ENCODE measurements around the gene PPP1R36. TPM values are rescaled to one million over a fixed set of nuclear protein-coding genes. Genes with fewer than 3 reads are reported as not detected.
"Not testable (repeated sequence)": the region's sequence is repeated elsewhere in the genome, so short reads cannot be mapped to it uniquely, and the experiment has no call there.

Gene PPP1R36
- total and polyA plus RNA-seq, 5 donors from 2014 or later: 0.28 to 0.32 TPM; not detected in 3

DNA sequence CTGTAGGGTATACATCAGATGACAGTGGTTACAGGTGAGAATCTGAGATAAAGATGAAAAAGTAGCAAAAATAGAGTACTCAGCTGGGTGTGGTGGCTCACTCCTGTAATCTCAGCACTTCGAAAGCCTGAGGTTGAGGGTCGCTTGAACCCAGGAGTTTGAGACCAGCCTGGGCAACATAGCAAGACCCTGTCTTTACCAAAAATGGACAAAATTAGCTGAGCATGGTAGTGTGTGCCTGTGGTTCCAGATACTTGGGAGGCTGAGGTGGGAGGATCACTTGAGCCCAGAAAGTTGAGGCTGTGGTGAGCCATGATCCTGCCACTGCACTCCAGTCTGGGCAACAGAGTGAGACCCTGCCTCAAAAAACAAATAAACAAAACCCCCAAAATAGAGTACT is 8.5 kb downstream of the PPP1R36 start:
- DNase-seq; ATAC-seq (ENCODE audit: low read depth in 2 of 2); H3K9me3 ChIP-seq (ENCODE audit: control insufficient read depth in 2 of 2, low read length in 2 of 2); H3K4me3 Mint-ChIP-seq; H3K36me3 Mint-ChIP-seq; H3K9me3 Mint-ChIP-seq; H3K4me1 ChIP-seq (ENCODE audit: control insufficient read depth, insufficient read depth, low read length, poor library complexity, severe bottlenecking); H3K27ac Mint-ChIP-seq; H3K4me3 ChIP-seq (ENCODE audit: low read depth, low read length); H3K27me3 ChIP-seq (ENCODE audit: control insufficient read depth, insufficient read depth, low read length); H3K36me3 ChIP-seq (ENCODE audit: control insufficient read depth, insufficient read depth, low read length); H3K4me1 Mint-ChIP-seq; H3K27ac ChIP-seq (ENCODE audit: insufficient read depth, low read length, poor library complexity, severe bottlenecking): not testable (repeated sequence)
- peaks cover 25% of the 10 kb centered on the region for H3K27me3 Mint-ChIP-seq

DNA sequence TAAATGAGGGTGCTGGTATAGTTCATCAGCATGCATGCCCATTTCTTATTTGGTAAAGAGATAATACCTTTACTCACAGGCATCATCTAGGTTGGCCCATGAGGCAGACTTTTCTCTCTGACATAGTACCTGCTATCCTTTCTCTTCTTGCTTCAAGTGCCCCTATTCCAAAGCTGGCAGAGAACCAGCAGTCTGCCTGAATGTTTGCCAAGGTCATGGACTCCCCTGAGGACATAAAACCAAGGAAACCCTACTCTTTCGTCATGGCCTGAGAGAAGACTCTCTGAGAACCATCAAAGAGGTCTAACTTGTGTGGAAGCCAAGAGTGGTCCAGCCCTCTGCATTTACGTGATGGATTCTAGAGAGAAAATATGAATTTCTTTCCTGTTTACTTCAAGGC is 11.9 kb downstream of the PPP1R36 start:
- Mint-ChIP-seq H3K27ac (no peak overlapping the region), H3K4me3 (no peak overlapping the region), H3K9me3 (no peaks in the 10 kb centered on the region), H3K4me1 (peaks cover 0 to 3% (median 1%) of the 10 kb centered on the region in 4 donors), H3K36me3 (no peaks in the 10 kb centered on the region), H3K27me3 (peaks cover 41% of the 10 kb centered on the region)
- H3K27me3 ChIP-seq (ENCODE audit: control insufficient read depth, insufficient read depth, low read length): peaks cover 2% of the 10 kb centered on the region
- H3K9me3 ChIP-seq (ENCODE audit: control insufficient read depth in 2 of 2, low read length in 2 of 2): no peaks in the 10 kb centered on the region
- ATAC-seq (ENCODE audit: low read depth in 2 of 2) (no peak), DNase-seq (no peak)
- no peak overlapping the region for H3K4me3 ChIP-seq (ENCODE audit: low read depth, low read length)
- H3K36me3 ChIP-seq (ENCODE audit: control insufficient read depth, insufficient read depth, low read length): no peaks in the 10 kb centered on the region
- no peak overlapping the region for H3K27ac ChIP-seq (ENCODE audit: insufficient read depth, low read length, poor library complexity, severe bottlenecking)
- no peaks in the 10 kb centered on the region for H3K4me1 ChIP-seq (ENCODE audit: control insufficient read depth, insufficient read depth, low read length, poor library complexity, severe bottlenecking)

GRCh38 chr14:64562436-64562835 is 12.7 kb downstream of the PPP1R36 start:
- H3K4me3 ChIP-seq (ENCODE audit: low read depth, low read length): no peak overlapping the region
- no peaks in the 10 kb centered on the region for H3K9me3 ChIP-seq (ENCODE audit: control insufficient read depth in 2 of 2, low read length in 2 of 2)
- ATAC-seq (ENCODE audit: low read depth in 2 of 2): no peak
- Mint-ChIP-seq H3K36me3 (no peaks in the 10 kb centered on the region), H3K9me3 (no peaks in the 10 kb centered on the region), H3K27ac (no peak overlapping the region), H3K4me1 (peaks cover 0 to 3% (median 1%) of the 10 kb centered on the region in 4 donors), H3K27me3 (peaks cover 44% of the 10 kb centered on the region), H3K4me3 (no peak overlapping the region)
- H3K4me1 ChIP-seq (ENCODE audit: control insufficient read depth, insufficient read depth, low read length, poor library complexity, severe bottlenecking): no peaks in the 10 kb centered on the region
- DNase-seq: no peak
- no peaks in the 10 kb centered on the region for H3K36me3 ChIP-seq (ENCODE audit: control insufficient read depth, insufficient read depth, low read length)
- peaks cover 2% of the 10 kb centered on the region for H3K27me3 ChIP-seq (ENCODE audit: control insufficient read depth, insufficient read depth, low read length)
- H3K27ac ChIP-seq (ENCODE audit: insufficient read depth, low read length, poor library complexity, severe bottlenecking): no peak overlapping the region

- Mint-ChIP-seq H3K9me3 (no peaks in the 10 kb centered on the region), H3K36me3 (no peaks in the 10 kb centered on the region), H3K27me3 (peaks cover 38% of the 10 kb centered on the region), H3K27ac (no peak overlapping the region), H3K4me3 (no peak overlapping the region), H3K4me1 (peaks cover 0 to 3% (median 1%) of the 10 kb centered on the region in 4 donors)
- no peaks in the 10 kb centered on the region for H3K9me3 ChIP-seq (ENCODE audit: control insufficient read depth in 2 of 2, low read length in 2 of 2)
- no peak overlapping the region for H3K27ac ChIP-seq (ENCODE audit: insufficient read depth, low read length, poor library complexity, severe bottlenecking)
- H3K27me3 ChIP-seq (ENCODE audit: control insufficient read depth, insufficient read depth, low read length): peaks cover 2% of the 10 kb centered on the region
- ATAC-seq (ENCODE audit: low read depth in 2 of 2): no peak
- H3K4me3 ChIP-seq (ENCODE audit: low read depth, low read length): no peak overlapping the region
- H3K4me1 ChIP-seq (ENCODE audit: control insufficient read depth, insufficient read depth, low read length, poor library complexity, severe bottlenecking): no peaks in the 10 kb centered on the region
- no peak for DNase-seq
- no peaks in the 10 kb centered on the region for H3K36me3 ChIP-seq (ENCODE audit: control insufficient read depth, insufficient read depth, low read length)
Observed at GRCh38 chr14:64563696-64564095, 13.9 kb downstream of the PPP1R36 start.

- Mint-ChIP-seq H3K4me1 (peaks cover 0 to 2% (median 0%) of the 10 kb centered on the region in 4 donors), H3K4me3 (no peak overlapping the region), H3K27ac (no peak overlapping the region), H3K9me3 (no peaks in the 10 kb centered on the region), H3K27me3 (peaks cover 46% of the 10 kb centered on the region), H3K36me3 (no peaks in the 10 kb centered on the region)
- ATAC-seq (ENCODE audit: low read depth in 2 of 2) (no peak), DNase-seq (no peak)
- H3K4me1 ChIP-seq (ENCODE audit: control insufficient read depth, insufficient read depth, low read length, poor library complexity, severe bottlenecking): no peaks in the 10 kb centered on the region
- H3K4me3 ChIP-seq (ENCODE audit: low read depth, low read length): no peak overlapping the region
- no peaks in the 10 kb centered on the region for H3K36me3 ChIP-seq (ENCODE audit: control insufficient read depth, insufficient read depth, low read length)
- no peaks in the 10 kb centered on the region for H3K9me3 ChIP-seq (ENCODE audit: control insufficient read depth in 2 of 2, low read length in 2 of 2)
- no peak overlapping the region for H3K27ac ChIP-seq (ENCODE audit: insufficient read depth, low read length, poor library complexity, severe bottlenecking)
- peaks cover 5% of the 10 kb centered on the region for H3K27me3 ChIP-seq (ENCODE audit: control insufficient read depth, insufficient read depth, low read length)
Observed at GRCh38 chr14:64566651-64567122, 16.9 kb downstream of the PPP1R36 start.

GRCh38 chr14:64569138-64569631 is 19.4 kb downstream of the PPP1R36 start:
- Histone ChIP-seq H3K4me3 (ENCODE audit: low read depth, low read length) (no peak overlapping the region), H3K27me3 (ENCODE audit: control insufficient read depth, insufficient read depth, low read length) (peaks cover 5% of the 10 kb centered on the region), H3K36me3 (ENCODE audit: control insufficient read depth, insufficient read depth, low read length) (no peaks in the 10 kb centered on the region), H3K4me1 (ENCODE audit: control insufficient read depth, insufficient read depth, low read length, poor library complexity, severe bottlenecking) (no peaks in the 10 kb centered on the region), H3K9me3 (ENCODE audit: control insufficient read depth in 2 of 2, low read length in 2 of 2) (no peaks in the 10 kb centered on the region), H3K27ac (ENCODE audit: insufficient read depth, low read length, poor library complexity, severe bottlenecking) (no peak overlapping the region)
- Mint-ChIP-seq H3K4me1 (no peaks in the 10 kb centered on the region), H3K36me3 (no peaks in the 10 kb centered on the region), H3K27me3 (peaks cover 33% of the 10 kb centered on the region), H3K4me3 (no peak overlapping the region), H3K9me3 (no peaks in the 10 kb centered on the region), H3K27ac (no peak overlapping the region)
- ATAC-seq (ENCODE audit: low read depth in 2 of 2) (no peak), DNase-seq (no peak)

GRCh38 chr14:64569646-64570045 is 19.9 kb downstream of the PPP1R36 start:
- not testable (repeated sequence) for DNase-seq; H3K27ac Mint-ChIP-seq; H3K27ac ChIP-seq (ENCODE audit: insufficient read depth, low read length, poor library complexity, severe bottlenecking); H3K4me3 ChIP-seq (ENCODE audit: low read depth, low read length); H3K4me1 Mint-ChIP-seq; ATAC-seq (ENCODE audit: low read depth in 2 of 2); H3K36me3 ChIP-seq (ENCODE audit: control insufficient read depth, insufficient read depth, low read length); H3K9me3 Mint-ChIP-seq; H3K4me3 Mint-ChIP-seq; H3K27me3 ChIP-seq (ENCODE audit: control insufficient read depth, insufficient read depth, low read length); H3K36me3 Mint-ChIP-seq; H3K9me3 ChIP-seq (ENCODE audit: control insufficient read depth in 2 of 2, low read length in 2 of 2); H3K4me1 ChIP-seq (ENCODE audit: control insufficient read depth, insufficient read depth, low read length, poor library complexity, severe bottlenecking)
- H3K27me3 Mint-ChIP-seq: peaks cover 29% of the 10 kb centered on the region

DNA sequence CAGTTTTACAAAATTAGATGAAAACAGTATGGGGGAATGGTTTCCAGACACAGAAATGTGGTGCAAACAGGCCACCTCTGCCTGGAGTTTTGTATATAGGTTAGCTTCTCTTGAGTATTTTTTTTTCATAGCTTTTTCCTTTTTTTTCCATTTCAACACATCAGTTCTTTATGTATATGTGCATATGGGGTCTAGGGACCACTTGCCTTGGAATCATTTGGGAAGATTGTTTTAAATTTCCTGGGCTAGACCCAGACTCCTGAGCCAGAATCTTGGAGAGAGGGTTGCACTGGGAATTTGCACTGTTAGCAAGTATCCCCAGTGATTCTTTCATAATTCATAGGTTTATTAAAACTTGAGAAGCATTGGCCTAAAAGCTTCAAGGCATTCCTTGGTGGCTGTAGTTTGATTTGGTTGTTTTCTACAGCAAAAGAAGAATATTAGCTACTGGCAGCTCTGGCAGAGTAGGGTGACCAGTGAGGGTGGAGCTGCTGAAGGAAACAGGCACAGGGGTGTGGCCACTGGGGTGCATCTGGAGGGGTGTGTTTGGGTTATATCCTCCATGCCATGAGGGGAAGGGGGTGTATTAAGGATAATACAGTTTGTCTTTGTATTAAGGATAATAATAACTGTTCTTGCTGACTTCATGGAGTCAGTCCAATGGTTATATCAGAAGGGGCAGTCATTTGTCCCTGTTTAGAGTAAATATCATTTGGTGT is 22.8 kb downstream of the PPP1R36 start:
- Histone ChIP-seq H3K27ac (ENCODE audit: insufficient read depth, low read length, poor library complexity, severe bottlenecking) (no peak overlapping the region), H3K9me3 (ENCODE audit: control insufficient read depth in 2 of 2, low read length in 2 of 2) (no peaks in the 10 kb centered on the region), H3K4me3 (ENCODE audit: low read depth, low read length) (no peak overlapping the region), H3K36me3 (ENCODE audit: control insufficient read depth, insufficient read depth, low read length) (no peaks in the 10 kb centered on the region), H3K4me1 (ENCODE audit: control insufficient read depth, insufficient read depth, low read length, poor library complexity, severe bottlenecking) (no peaks in the 10 kb centered on the region), H3K27me3 (ENCODE audit: control insufficient read depth, insufficient read depth, low read length) (peaks cover 4% of the 10 kb centered on the region)
- no peaks in the 10 kb centered on the region for H3K36me3 Mint-ChIP-seq
- no peaks in the 10 kb centered on the region for H3K9me3 Mint-ChIP-seq
- DNase-seq (no peak), ATAC-seq (ENCODE audit: low read depth in 2 of 2) (no peak)
- H3K4me3 Mint-ChIP-seq: no peak overlapping the region
- no peaks in the 10 kb centered on the region for H3K4me1 Mint-ChIP-seq
- peaks cover 11% of the 10 kb centered on the region for H3K27me3 Mint-ChIP-seq
- H3K27ac Mint-ChIP-seq: no peak overlapping the region
